Hepatocyte (in vitro differentiated cells): ENCODE data around the gene CCT3. TPM values are rescaled to one million over a fixed set of nuclear protein-coding genes. Genes with fewer than 3 reads are reported as not detected.

Experiments used
- DNase-seq: peaks from one replicate; pipeline ENCODE4 v3.0.0-alpha.2; 2016; ENCODE audit warnings: low spot score
- H2AFZ ChIP-seq: fragments of 200-600 bp; sonication (generic); 2 replicates; pipeline ENCODE4 v1.6.0; 2016; ENCODE audit warnings: antibody characterized with exemption, mild to moderate bottlenecking
- H3K27ac ChIP-seq: fragments of 200-600 bp; sonication (generic); 2 replicates; pipeline ENCODE4 v1.5.1; 2016; ENCODE audit warnings: mild to moderate bottlenecking
- H3K27me3 ChIP-seq: fragments of 200-600 bp; sonication (generic); 2 replicates; pipeline ENCODE4 v1.6.1; 2016
- H3K36me3 ChIP-seq: fragments of 200-600 bp; sonication (generic); replicated peaks from 2 replicates; pipeline ENCODE4 v1.5.1; 2016; ENCODE audit warnings: low read depth; ENCODE audit not compliant: insufficient read depth
- H3K4me1 ChIP-seq: fragments of 200-600 bp; sonication (generic); 2 replicates; pipeline ENCODE4 v1.5.1; 2016; ENCODE audit warnings: mild to moderate bottlenecking, moderate library complexity; ENCODE audit not compliant: insufficient read depth
- H3K4me2 ChIP-seq: fragments of 200-600 bp; sonication (generic); 2 replicates; pipeline ENCODE4 v1.6.0; 2016
- H3K4me3 ChIP-seq: fragments of 200-600 bp; sonication (generic); 2 replicates; pipeline ENCODE4 v1.5.1; 2016; ENCODE audit warnings: mild to moderate bottlenecking
- H3K79me2 ChIP-seq: fragments of 200-600 bp; sonication (generic); 2 replicates; pipeline ENCODE4 v1.6.0; 2017; ENCODE audit warnings: mild to moderate bottlenecking
- H3K9me2 ChIP-seq: fragments of 200-600 bp; sonication (generic); replicated peaks from 2 replicates; pipeline ENCODE4 v1.6.0; 2017; ENCODE audit warnings: mild to moderate bottlenecking; ENCODE audit not compliant: insufficient read depth
- H3K9me3 ChIP-seq: fragments of 200-600 bp; sonication (generic); 2 replicates; pipeline ENCODE4 v1.5.1; 2016; ENCODE audit warnings: low read depth, mild to moderate bottlenecking
- H4K20me1 ChIP-seq: fragments of 200-600 bp; sonication (generic); 2 replicates; pipeline ENCODE4 v1.6.0; 2016; ENCODE audit warnings: mild to moderate bottlenecking; ENCODE audit not compliant: insufficient read depth, poor library complexity, severe bottlenecking
- EZH2 ChIP-seq: fragments of 200-600 bp; sonication (generic); IDR thresholded peaks from 2 replicates; pipeline ENCODE4 v1.6.1; 2016; ENCODE audit warnings: antibody characterized with exemption, mild to moderate bottlenecking, borderline replicate concordance
- EZH2phosphoT487 ChIP-seq: fragments of 200-600 bp; sonication (generic); IDR thresholded peaks from one replicate; pipeline ENCODE4 v1.6.1; 2018; ENCODE audit warnings: antibody characterized with exemption, mild to moderate bottlenecking, low read depth, moderate library complexity; ENCODE audit not compliant: unreplicated experiment, severe bottlenecking
- WGBS: methylation state at CpG from one replicate; pipeline ENCODE4 v1.1.6; 2016; ENCODE audit warnings: low lambda C conversion rate; ENCODE audit errors: missing lambda C conversion rate; 5-methylcytosine and 5-hydroxymethylcytosine counted together
- polyA plus RNA-seq: library from polyadenylated mRNA; unstranded; fragments of >200 nt; fragmentation: Nextera tagmentation; extraction: Ambion mirVana; gene quantifications from 2 replicates; pipeline ENCODE4 v1.2.1, GENCODE V29; 2016
- total RNA-seq: library from RNA; depleted of rRNA; stranded (reverse); fragments of >200 nt; gene quantifications from 2 replicates; pipeline ENCODE4 v1.2.3, GENCODE V29; 2014
- TF ChIP-seq, protein P1 (sequence below): fragments of 200-600 bp; sonication (generic); IDR thresholded peaks from 2 replicates; pipeline ENCODE4 v1.5.1; 2016; ENCODE audit warnings: antibody characterized with exemption, mild to moderate bottlenecking; ENCODE audit not compliant: poor library complexity

CCT3 gene
- total and polyA plus RNA-seq, 2 experiments from 2014 or later: 212 to 251 TPM

DNA sequence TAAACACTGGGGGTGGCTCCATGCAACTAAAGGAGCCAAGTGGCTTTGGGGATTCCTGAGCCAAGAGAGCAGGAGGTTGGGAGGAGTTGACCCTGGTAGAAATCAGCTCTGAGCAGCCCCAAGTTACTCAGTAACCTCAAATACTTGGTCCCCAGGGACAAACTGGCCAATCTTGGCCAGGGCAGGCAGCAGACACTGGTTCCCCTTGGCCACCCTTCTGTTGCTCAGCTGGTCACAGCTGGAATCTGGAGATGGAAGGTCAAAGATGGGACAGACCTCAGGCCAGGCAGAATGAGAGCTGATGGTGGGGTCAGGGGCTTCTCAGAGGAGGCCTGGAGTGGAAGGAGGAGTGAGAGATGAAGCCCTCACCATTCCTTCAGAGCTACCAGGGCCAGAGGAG lies 27.7 kb upstream of the CCT3 start:
- no peak for DNase-seq
- H3K36me3 ChIP-seq: no peaks in the 10 kb centered on the region
- H3K9me2 ChIP-seq: no peaks in the 10 kb centered on the region
- H3K9me3 ChIP-seq: no peaks in the 10 kb centered on the region
- no peak overlapping the region for H3K27ac ChIP-seq
- H4K20me1 ChIP-seq: no peaks in the 10 kb centered on the region
- no peaks in the 10 kb centered on the region for H3K27me3 ChIP-seq
- no peak overlapping the region for H2AFZ ChIP-seq
- H3K4me3 ChIP-seq: no peak overlapping the region
- H3K79me2 ChIP-seq: no peaks in the 10 kb centered on the region
- no peak overlapping the region for H3K4me2 ChIP-seq
- TF ChIP-seq EZH2phosphoT487 (no peak), EZH2 (no peak)
- TF ChIP-seq, protein P1, sequence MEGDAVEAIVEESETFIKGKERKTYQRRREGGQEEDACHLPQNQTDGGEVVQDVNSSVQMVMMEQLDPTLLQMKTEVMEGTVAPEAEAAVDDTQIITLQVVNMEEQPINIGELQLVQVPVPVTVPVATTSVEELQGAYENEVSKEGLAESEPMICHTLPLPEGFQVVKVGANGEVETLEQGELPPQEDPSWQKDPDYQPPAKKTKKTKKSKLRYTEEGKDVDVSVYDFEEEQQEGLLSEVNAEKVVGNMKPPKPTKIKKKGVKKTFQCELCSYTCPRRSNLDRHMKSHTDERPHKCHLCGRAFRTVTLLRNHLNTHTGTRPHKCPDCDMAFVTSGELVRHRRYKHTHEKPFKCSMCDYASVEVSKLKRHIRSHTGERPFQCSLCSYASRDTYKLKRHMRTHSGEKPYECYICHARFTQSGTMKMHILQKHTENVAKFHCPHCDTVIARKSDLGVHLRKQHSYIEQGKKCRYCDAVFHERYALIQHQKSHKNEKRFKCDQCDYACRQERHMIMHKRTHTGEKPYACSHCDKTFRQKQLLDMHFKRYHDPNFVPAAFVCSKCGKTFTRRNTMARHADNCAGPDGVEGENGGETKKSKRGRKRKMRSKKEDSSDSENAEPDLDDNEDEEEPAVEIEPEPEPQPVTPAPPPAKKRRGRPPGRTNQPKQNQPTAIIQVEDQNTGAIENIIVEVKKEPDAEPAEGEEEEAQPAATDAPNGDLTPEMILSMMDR: no peak
- H3K4me1 ChIP-seq: peaks cover 18% of the 10 kb centered on the region

DNA sequence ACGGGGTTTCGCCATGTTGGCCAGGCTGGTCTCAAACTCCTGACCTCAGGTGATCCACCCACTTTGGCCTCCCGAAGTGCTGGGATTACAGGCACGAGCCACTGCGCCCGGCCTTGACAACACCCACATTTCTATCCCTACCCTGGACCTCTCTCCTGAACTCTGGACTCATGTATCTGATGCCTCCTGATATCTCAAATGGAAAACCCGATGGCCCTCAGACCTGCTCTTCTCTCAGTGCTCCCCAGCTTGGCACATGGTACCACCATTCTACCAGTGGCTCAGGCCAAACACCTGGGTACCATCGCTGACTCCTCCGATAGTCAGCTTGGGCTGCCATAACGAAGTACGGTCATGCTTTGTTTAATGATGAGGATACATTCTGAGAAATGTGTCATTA lies 22.4 kb upstream of the CCT3 start:
- no peak for TF ChIP-seq EZH2
- TF ChIP-seq, protein P1: no peak
- TF ChIP-seq EZH2phosphoT487: no peak
- no peak overlapping the region for H3K4me3 ChIP-seq
- no peak overlapping the region for H3K27ac ChIP-seq
- H3K4me1 ChIP-seq: peaks cover 5% of the 10 kb centered on the region
- WGBS: 93% methylated on average over 11 of the region's 11 CpGs
- H3K79me2 ChIP-seq: no peaks in the 10 kb centered on the region
- H2AFZ ChIP-seq: no peak overlapping the region
- peaks cover 8% of the 10 kb centered on the region for H3K27me3 ChIP-seq
- no peaks in the 10 kb centered on the region for H4K20me1 ChIP-seq
- DNase-seq: no peak
- H3K9me2 ChIP-seq: no peaks in the 10 kb centered on the region
- no peak overlapping the region for H3K4me2 ChIP-seq
- H3K36me3 ChIP-seq: no peaks in the 10 kb centered on the region
- H3K9me3 ChIP-seq: no peaks in the 10 kb centered on the region

DNA sequence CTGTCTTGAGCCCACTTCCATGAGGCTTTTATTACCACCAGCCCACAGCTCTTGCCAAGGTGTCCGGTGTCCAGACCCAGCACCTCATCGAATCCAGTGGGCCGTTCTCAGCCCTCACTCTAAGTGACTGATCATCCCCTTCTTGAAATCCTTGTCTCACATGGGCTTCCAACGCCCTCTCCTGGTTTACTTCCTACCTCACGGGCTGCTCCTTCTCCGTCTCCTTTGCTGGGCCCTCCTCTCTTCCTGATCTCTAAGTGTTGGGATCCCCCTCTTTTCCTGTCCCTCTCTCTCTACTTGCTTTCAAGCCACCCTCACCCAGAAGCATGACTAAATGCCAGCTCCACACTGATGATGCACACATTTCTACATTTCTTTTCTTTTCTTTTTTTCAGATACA lies 21.9 kb upstream of the CCT3 start:
- no peak for TF ChIP-seq EZH2
- TF ChIP-seq, protein P1: peak; percentile 17
- TF ChIP-seq EZH2phosphoT487: no peak
- H3K27me3 ChIP-seq: peaks cover 8% of the 10 kb centered on the region
- no peaks in the 10 kb centered on the region for H4K20me1 ChIP-seq
- no peak overlapping the region for H3K27ac ChIP-seq
- H3K4me3 ChIP-seq: no peak overlapping the region
- H3K36me3 ChIP-seq: no peaks in the 10 kb centered on the region
- no peaks in the 10 kb centered on the region for H3K79me2 ChIP-seq
- WGBS: 35% methylated on average over 6 of the region's 6 CpGs
- no peak overlapping the region for H2AFZ ChIP-seq
- no peak overlapping the region for H3K4me2 ChIP-seq
- no peak for DNase-seq
- peaks cover 5% of the 10 kb centered on the region for H3K4me1 ChIP-seq
- no peaks in the 10 kb centered on the region for H3K9me2 ChIP-seq
- no peaks in the 10 kb centered on the region for H3K9me3 ChIP-seq

DNA sequence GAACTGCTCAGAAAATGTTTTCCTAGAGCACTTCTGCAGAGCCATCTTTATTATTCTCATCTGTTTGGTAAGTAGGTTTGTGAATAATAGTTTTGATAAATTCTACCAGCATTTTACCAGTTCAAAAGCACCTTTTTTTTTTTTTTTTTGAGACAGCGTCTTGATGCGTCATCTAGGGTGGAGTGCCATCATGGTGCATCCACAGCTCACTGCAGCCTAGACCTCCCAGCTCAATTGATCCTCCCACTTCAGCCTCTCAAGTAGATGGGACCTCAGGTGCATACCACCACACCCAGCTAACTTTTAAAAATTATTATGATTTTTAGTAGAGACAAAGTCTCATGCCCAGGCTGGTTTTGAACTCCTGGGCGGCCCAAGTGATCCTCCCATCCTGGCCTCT lies 21.2 kb upstream of the CCT3 start:
- no peak for DNase-seq
- Histone ChIP-seq H3K9me2 (no peaks in the 10 kb centered on the region), H3K4me1 (peaks cover 5% of the 10 kb centered on the region), H3K36me3 (no peaks in the 10 kb centered on the region), H3K4me2 (no peak overlapping the region), H3K27me3 (peaks cover 8% of the 10 kb centered on the region), H4K20me1 (no peaks in the 10 kb centered on the region), H3K9me3 (no peaks in the 10 kb centered on the region), H3K4me3 (no peak overlapping the region), H3K79me2 (no peaks in the 10 kb centered on the region), H3K27ac (no peak overlapping the region), H2AFZ (no peak overlapping the region)
- TF ChIP-seq EZH2phosphoT487: no peak
- TF ChIP-seq, protein P1: no peak
- no peak for TF ChIP-seq EZH2
- 96% methylated on average over 3 of the region's 3 CpGs for WGBS
